Activated gamma-delta T cell treated with anti-CD3 and anti-CD28 coated beads, Interleukin-2, amount 50 U/mL, for 16 hours (primary cell): ENCODE results near the gene OMG.
"Not testable (repeated sequence)": the region's sequence is repeated elsewhere in the genome, so short reads cannot be mapped to it uniquely, and the experiment has no call there.

Source experiments
- DNase-seq: peaks from one replicate; pipeline ENCODE4 v3.0.0-alpha.2; 2020; ENCODE audit warnings: low read depth

Gene OMG

DNA sequence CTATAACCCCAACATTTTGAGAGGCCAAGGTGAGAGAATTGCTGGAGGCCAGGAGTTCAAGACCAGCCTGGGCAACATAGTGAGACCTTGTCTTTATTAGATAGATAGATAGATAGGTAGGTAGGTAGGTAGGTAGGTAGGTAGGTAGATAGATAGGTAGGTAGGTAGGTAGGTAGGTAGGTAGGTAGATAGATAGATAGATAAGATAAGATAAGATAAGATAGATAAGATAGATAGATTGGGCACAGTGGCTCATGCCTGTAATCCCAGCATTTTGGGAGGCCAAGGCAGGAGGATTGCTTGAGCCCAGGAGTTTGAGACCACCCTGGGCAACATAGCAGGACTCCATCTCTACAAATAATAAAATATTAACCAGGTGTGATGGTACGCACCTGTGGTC lies 34.1 kb downstream of the OMG start:
- DNase-seq: not testable (repeated sequence)

DNA sequence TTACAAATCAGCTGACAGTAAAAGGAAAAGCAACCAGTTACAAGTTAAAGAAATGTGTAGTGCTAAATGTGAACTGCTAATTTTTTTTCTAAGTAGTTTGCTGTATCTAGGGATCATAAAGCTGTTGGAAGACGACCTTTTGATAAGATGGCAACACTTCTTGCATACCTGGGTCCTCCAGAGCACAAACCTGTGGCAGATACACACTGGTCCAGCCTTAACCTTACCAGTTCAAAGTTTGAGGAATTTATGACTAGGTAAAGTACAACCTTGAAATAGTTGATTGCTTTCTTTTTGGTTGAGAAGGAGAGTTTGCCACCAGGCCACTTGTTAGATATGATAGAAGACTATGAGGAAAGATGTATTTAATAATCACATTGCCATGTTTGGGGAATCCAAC lies 35.4 kb downstream of the OMG start:
- no peak for DNase-seq

DNA sequence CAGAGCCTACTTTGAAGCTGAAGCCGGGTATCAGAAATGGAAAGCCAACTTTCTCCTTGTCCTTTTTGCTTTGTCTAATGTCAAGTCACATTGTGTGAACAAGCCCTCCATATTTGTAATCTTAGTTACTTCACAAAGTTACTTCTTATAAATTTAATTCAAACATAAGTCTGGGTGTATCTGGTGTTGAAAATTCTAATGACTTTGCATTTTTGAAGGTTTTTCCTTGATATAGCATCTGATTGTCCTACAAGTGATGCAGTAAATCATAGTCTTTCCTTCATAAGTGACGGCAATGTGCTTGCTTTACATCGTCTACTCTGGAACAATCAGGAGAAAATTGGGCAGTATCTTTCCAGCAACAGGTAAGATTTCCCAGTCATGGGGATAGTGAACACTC lies 36.9 kb downstream of the OMG start:
- no peak for DNase-seq

DNA sequence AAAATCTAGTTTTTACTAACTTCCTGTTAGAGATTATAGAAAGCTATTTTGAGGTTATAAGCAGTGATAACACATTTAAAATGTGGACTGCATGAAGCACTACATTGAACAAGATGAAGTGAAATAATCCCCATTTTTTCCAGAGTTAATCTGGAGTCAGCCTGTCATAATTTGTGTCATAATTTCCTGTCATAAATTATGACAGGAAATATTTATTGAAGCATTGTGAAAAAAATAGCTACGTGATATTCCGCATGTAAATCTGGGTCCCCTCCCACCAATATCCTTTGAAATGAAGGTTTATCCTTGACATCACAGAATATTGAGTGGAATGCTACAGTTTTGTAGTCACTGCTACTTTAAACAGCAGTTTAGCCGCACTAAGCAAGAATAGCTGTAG lies 40.1 kb downstream of the OMG start:
- no peak for DNase-seq

DNA sequence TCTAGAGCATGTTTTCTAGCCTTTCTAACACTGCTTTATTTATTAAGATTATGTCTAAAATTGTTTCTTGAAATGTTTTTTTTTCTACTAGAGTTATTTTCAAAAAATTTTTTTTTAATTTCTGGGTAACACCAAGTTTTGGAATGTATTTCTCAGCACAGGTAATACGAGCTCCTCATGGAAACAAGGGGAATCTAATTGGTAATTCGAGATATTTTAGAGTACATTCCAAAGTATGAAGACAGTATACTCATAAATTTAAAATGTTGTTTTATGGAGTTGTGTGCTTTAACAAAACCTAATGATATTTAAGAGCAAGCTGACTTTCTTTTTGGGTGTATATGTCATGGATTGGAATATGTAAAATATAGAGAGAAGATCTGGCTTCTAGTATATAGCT lies 42.4 kb downstream of the OMG start:
- DNase-seq: no peak

DNA sequence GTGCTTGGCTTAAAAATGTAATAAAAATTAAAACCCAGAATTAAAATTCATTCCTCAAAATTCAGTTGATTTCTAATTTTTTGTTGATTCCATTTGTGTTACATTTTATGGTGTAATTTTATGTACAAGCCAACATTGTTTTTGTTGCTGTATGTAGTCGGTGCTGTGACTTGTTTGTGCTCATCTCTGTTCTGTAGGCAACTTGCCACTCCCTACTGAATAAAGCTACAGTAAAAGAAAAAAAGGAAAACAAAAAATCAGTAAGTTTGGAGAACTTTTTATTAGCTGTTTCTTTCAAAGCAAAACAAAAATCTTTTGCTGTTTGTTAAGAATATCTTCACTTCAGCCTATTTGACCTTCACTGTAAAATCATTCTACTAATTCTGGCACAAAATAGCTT lies 44.3 kb downstream of the OMG start:
- DNase-seq: no peak

DNA sequence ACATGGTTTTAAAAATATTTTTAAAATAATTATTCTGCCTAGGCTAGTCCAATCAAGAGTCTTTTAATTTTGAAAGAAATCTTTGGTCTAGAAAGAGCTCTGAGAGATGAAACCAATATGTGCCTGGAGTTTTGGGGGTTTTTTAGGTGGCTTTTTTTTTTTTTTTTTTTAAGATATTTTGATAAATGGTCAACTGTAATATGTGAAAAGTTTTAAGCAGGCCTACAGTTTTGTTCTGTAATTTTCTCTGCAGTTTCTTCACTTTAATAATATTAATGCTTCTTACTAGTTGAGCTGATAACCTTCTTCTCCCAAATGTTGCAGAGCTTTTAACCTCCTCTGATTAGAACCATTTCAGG lies 45.1 kb downstream of the OMG start:
- no peak for DNase-seq

DNA sequence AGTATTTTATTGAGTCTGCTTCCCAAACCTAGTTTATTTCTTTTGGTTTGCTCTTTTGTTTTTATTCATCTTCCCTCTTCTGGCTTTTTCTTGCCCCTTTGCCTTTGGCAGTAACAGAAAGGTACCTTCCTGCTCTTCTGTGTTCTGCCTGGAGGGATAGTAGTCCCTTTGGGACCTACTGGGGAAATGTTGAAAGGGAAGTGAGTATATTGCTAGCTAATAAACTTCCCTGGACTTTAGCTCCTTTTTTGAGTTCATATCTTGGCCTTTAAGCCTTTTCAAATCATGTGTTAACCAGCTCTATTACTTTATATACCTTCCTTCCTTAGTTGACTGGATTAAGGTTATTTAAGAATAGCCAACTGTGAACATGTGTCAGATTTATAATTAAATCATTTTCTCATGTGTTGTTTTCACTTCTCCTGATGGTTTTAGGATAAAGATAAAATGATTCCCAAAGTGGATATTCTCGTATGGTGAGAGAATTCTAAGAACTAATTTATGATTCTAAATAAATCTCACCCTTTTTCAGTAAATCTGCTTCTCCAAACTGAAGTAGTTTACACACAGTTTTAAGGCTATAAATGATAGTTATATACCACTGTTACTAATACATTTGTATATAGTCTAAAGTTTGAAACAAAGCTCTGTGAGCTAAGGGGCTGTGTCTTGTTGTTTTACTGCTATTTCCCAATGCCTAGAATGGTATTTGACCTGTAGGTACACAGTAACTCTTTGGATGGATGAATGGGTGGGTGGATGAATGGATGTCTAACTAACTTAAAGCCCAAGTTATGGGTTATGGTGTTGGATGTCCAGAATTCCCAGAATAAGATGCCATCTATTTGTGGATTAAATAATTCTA lies 45.7 kb downstream of the OMG start:
- DNase-seq: no peak

DNA sequence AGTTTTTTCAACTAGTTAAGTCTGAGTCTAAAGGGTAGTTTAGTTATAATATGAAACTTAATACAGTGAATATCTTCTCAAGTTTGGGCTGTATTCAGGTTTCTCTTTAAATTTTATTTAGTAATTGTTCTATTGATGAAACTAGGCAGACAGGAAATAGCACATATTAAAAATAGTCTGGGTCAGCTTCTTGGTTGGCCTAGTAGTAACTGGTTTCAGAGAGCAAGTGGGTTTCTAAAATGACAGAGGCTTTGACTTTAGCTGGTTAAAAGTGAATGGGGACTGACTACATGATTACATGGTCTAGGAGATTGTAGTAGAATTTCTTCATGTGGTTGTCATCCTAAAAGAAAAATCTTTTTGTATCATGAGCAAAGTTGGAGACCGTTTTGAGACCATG lies 46.8 kb downstream of the OMG start:
- no peak for DNase-seq

DNA sequence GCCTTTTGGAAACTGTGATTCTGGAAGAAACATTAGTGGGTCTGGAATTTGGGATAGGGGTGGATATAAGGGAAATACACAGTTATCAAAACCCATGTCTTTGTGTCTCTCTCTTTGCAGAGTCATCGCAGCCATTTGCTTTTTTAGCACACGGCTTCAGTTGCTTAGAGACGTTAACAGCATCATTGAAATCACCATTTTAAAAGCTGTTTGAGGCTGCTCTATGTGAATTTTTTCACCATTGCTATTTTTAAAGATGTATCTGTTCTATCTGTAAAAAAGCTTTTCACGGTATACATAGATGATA lies 47.3 kb downstream of the OMG start:
- DNase-seq: no peak

DNA sequence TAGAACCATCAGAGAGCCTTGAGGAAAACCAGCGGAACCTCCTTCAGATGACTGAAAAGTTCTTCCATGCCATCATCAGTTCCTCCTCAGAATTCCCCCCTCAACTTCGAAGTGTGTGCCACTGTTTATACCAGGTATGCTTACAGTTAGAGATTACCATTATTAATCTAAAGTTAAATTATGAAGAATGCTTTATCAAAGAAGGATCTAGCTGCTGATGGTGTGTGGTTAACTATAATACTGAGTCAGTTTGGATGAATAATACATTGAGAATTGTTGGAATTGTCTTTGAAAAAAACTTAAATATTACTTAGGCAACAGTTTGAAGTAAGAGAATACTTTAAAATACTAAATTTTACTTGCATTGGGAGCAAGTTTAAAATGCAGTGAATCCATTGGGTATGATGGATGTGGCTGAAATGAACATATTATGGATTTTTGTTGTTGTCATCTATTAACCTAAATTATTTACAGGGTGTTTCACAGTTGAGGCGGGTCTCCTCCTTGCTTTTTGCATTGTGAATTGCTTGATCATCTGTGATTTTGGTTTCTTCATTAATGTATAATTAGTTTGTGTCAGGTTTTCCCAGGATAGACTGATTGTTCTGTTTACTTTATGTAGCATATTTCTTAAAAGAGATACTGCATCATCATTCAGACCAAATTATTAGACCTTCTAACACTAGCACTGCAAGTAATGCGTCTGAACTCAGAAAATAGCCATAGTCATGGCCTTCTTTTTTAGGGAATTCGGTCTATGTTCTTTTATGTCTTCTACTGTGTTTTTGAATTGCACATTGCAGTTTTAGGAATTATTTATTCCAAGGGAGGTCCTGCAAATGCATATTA lies 47.8 kb downstream of the OMG start:
- DNase-seq: no peak
